NB4 (cell line): ENCODE measurements around the gene MEP1B.

Experiments
- MAX ChIP-seq: IDR thresholded peaks from 2 replicates; pipeline ENCODE4 v1.6.1; 2011; ENCODE audit warnings: low read depth, low read length
- MYC ChIP-seq: IDR thresholded peaks from 2 replicates; pipeline ENCODE4 v1.6.1; 2011; ENCODE audit warnings: low read depth, low read length

DNA sequence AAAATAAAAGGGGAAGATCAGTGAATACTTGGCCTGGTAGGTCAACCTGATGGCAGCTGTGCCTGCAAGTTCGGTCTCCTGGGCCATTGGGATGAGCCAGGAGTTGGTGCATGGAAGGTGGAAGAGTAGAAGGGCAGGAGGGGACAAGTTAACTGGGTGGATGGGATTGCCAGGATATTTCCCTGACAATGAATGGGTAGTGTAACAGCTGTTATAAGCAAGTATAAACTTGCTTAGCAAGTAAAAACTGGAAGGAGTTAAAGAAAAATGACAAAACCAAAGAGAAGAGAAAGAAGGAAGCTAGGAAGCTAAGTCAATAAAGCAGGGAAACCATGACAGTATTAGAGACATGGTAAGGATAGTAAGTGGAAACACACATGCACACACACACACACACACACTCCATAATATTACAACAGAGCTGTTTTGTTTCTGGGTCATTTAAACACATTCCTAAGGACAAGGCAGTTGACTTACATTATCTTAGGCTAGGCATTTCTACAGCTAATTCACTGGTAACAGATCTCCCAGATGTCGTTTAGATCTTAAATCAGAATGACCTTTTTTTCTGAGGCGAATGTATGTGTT, 29.7 kb downstream of the MEP1B start:
- TF ChIP-seq MYC = no peak
- no peak for TF ChIP-seq MAX
